Erythroblast (primary cell): ENCODE measurements around the gene PITPNB.

Experiments used
- GATA1 ChIP-seq: IDR thresholded peaks from 2 replicates; pipeline ENCODE4 v1.6.1; 2011; ENCODE audit warnings: low read depth, mild to moderate bottlenecking, control low read depth, low read length, moderate library complexity
- POLR2A ChIP-seq: IDR thresholded peaks from 2 replicates; pipeline ENCODE4 v1.6.1; 2011; ENCODE audit warnings: mild to moderate bottlenecking, low read length

- no peak for TF ChIP-seq POLR2A
- TF ChIP-seq GATA1, result no peak
These were observed 15.1 kb downstream of the PITPNB start for GRCh38 chr22:27903805-27904473.
